Endothelial cell of umbilical vein (primary cell): ENCODE results near the gene NRG3. TPM values are rescaled to one million over a fixed set of nuclear protein-coding genes. Genes with fewer than 3 reads are reported as not detected.

Experiments
- BruUV-seq: library from RNA; stranded (reverse); fragments of 400-500 nt; replicated peaks from 2 replicates; lab custom pipeline; 2021; lab: Mats Ljungman, UMichigan
- CTCF ChIA-PET: fragments of 300-600, 350-600 bp; sonication (Branson Sonifier 250); formaldehyde crosslinking; loops from one replicate; lab custom pipeline; 2021; ENCODE audit warnings: antibody characterized with exemption, inconsistent platforms; lab: Charles Lee
- POLR2A ChIA-PET: fragments of 300-600, 350-600 bp; sonication (Branson Sonifier 250); formaldehyde crosslinking; loops from one replicate; lab custom pipeline; 2021; ENCODE audit warnings: antibody characterized with exemption, inconsistent platforms; lab: Charles Lee
- DNase-seq: peaks from one replicate; pipeline ENCODE4 v3.0.0-alpha.2; 2011; ENCODE audit warnings: low read depth, low spot score
- FAIRE-seq: peaks from 2 replicates; lab custom pipeline; 2011; peaks lifted over from hg19 to GRCh38; lab: Jason Lieb, UNC
- H2AFZ ChIP-seq: 2 replicates; pipeline ENCODE4 v1.6.0; 2012; ENCODE audit warnings: low read depth, low read length, control low read depth, inconsistent platforms
- H3K27ac ChIP-seq: 2 replicates; pipeline ENCODE4 v1.5.1; 2011; ENCODE audit warnings: low read depth, mild to moderate bottlenecking, control low read depth, low read length, moderate library complexity; ENCODE audit not compliant: insufficient read depth
- H3K27me3 ChIP-seq, 2 experiments: 2 replicates each; pipeline versions ENCODE4 v1.6.0 to v1.6.1; 2011; ENCODE audit warnings: low read length in 2 of 2, mixed read lengths in 1 of 2; ENCODE audit not compliant: control insufficient read depth in 2 of 2, insufficient read depth in 2 of 2
- H3K36me3 ChIP-seq, 2 experiments: 2 replicates in 1 of 2; 3 replicates in 1 of 2; pipeline ENCODE4 v1.5.1; 2011; ENCODE audit warnings: low read length in 2 of 2, mild to moderate bottlenecking in 1 of 2, moderate library complexity in 1 of 2; ENCODE audit not compliant: control insufficient read depth in 2 of 2, insufficient read depth in 2 of 2; ENCODE audit errors: extremely low read depth in 1 of 2
- H3K4me1 ChIP-seq: 3 replicates; pipeline ENCODE4 v1.5.1; 2011; ENCODE audit warnings: mild to moderate bottlenecking, low read length; ENCODE audit not compliant: control insufficient read depth, insufficient read depth; ENCODE audit errors: extremely low read depth
- H3K4me2 ChIP-seq: 2 replicates; pipeline ENCODE4 v1.6.1; 2011; ENCODE audit warnings: low read length, control low read depth, mixed read lengths; ENCODE audit not compliant: insufficient read depth
- H3K4me3 ChIP-seq, 3 experiments: fragments of 200-600 bp in 1 of 3; sonication (generic), shearing (Covaris generic) in 1 of 3; replicated peaks in 1 of 3; 2 replicates each; pipeline ENCODE4 v1.5.1; 2011 to 2016; ENCODE audit warnings: control low read depth in 3 of 3, low read length in 3 of 3, mild to moderate bottlenecking in 2 of 3, inconsistent platforms in 1 of 3, low read depth in 1 of 3, moderate library complexity in 1 of 3; ENCODE audit not compliant: insufficient read depth in 1 of 3
- H3K79me2 ChIP-seq: 2 replicates; pipeline ENCODE4 v1.6.0; 2012; ENCODE audit warnings: low read length, inconsistent platforms; ENCODE audit not compliant: control insufficient read depth, insufficient read depth
- H3K9ac ChIP-seq: replicated peaks from 2 replicates; pipeline ENCODE3; 2011; ENCODE audit warnings: low read length, control low read depth; ENCODE audit not compliant: insufficient read depth; ENCODE audit errors: extremely low read depth
- H3K9me1 ChIP-seq: replicated peaks from 3 replicates; pipeline ENCODE4 v1.6.0; 2011; ENCODE audit warnings: mild to moderate bottlenecking, low read length; ENCODE audit not compliant: control insufficient read depth, insufficient read depth; ENCODE audit errors: extremely low read depth
- H3K9me3 ChIP-seq: replicated peaks from 2 replicates; pipeline ENCODE4 v1.5.1; 2012; ENCODE audit warnings: low read length, inconsistent platforms; ENCODE audit not compliant: control insufficient read depth, insufficient read depth
- H4K20me1 ChIP-seq: replicated peaks from 2 replicates; pipeline ENCODE3; 2011; ENCODE audit warnings: mild to moderate bottlenecking, low read length; ENCODE audit not compliant: control insufficient read depth, insufficient read depth; ENCODE audit errors: extremely low read depth
- EZH2 ChIP-seq: IDR thresholded peaks from 2 replicates; pipeline ENCODE4 v1.6.1; 2012; ENCODE audit warnings: borderline replicate concordance, low read depth, mild to moderate bottlenecking, moderate library complexity, low read length, inconsistent platforms; ENCODE audit not compliant: severe bottlenecking
- FOS ChIP-seq: IDR thresholded peaks from 2 replicates; pipeline ENCODE4 v1.6.1; 2011; ENCODE audit warnings: mild to moderate bottlenecking, low read length, moderate library complexity, borderline replicate concordance; ENCODE audit not compliant: insufficient read depth
- GATA2 ChIP-seq: IDR thresholded peaks from 2 replicates; pipeline ENCODE4 v1.7.0; 2011; ENCODE audit warnings: low read depth, mild to moderate bottlenecking, moderate library complexity, mixed read lengths, low read length; ENCODE audit not compliant: insufficient read length, insufficient read depth
- JUN ChIP-seq: IDR thresholded peaks from 2 replicates; pipeline ENCODE4 v1.6.1; 2011; ENCODE audit warnings: borderline replicate concordance, low read depth; ENCODE audit not compliant: insufficient read length, insufficient read depth
- MYC ChIP-seq: IDR thresholded peaks from one replicate; pipeline ENCODE4 v1.6.1; 2011; ENCODE audit warnings: mild to moderate bottlenecking, low read depth, low read length
- POLR2A ChIP-seq: IDR thresholded peaks from 2 replicates; pipeline ENCODE4 v1.6.1; 2012; ENCODE audit warnings: low read depth, mild to moderate bottlenecking, control low read depth, low read length
- POLR2AphosphoS5 ChIP-seq: IDR thresholded peaks from 2 replicates; pipeline ENCODE4 v1.6.1; 2012; ENCODE audit warnings: low read depth, mild to moderate bottlenecking, control low read depth, low read length, moderate library complexity; ENCODE audit not compliant: insufficient read depth
- dilution Hi-C: fragments of 300-500 bp; cut with MboI; formaldehyde crosslinking; loops from one replicate; pipeline ENCODE4 v1.15.0; 2019; ENCODE audit warnings: low sequenced_read_pairs; ENCODE audit not compliant: extremely low pct_ligation_motif_present
- intact Hi-C: fragments of 100-400 bp; cut with micrococcal nuclease; formaldehyde crosslinking; loops from one replicate; pipeline ENCODE4 v1.10.0; 2022
- polyA plus RNA-seq, 4 experiments: library from polyadenylated mRNA; depleted of rRNA in 3 of 4; stranded (reverse) in 3 of 4; unstranded in 1 of 4; fragments of >200 nt; gene quantifications; 2 replicates each; pipeline versions ENCODE4 v1.2.1 to v1.2.3, GENCODE V29; 2011 to 2012; ENCODE audit warnings: missing spikeins in 1 of 4
- total RNA-seq: library from RNA; stranded (reverse); gene quantifications from 2 replicates; pipeline ENCODE4 v1.2.3, GENCODE V29; 2021
- TF ChIP-seq, protein P1 (sequence below), 2 donors: IDR thresholded peaks; 1 replicate in 1 of 2; 2 replicates in 1 of 2; pipeline ENCODE4 v1.5.1; 2011; ENCODE audit warnings: low read length in 2 of 2, mild to moderate bottlenecking in 2 of 2, moderate library complexity in 2 of 2, control low read depth in 1 of 2, inconsistent platforms in 1 of 2, low read depth in 1 of 2; ENCODE audit not compliant: insufficient read depth in 1 of 2; ENCODE audit errors: extremely low read depth in 1 of 2
- TF ChIP-seq, protein P2 (sequence below): IDR thresholded peaks from 2 replicates; pipeline ENCODE4 v1.6.1; 2011; ENCODE audit not compliant: insufficient read depth, insufficient read length

The NRG3 gene
- total and polyA plus RNA-seq, 2 donors (not counting 3 experiments of a cell fraction or from before 2014, with no cell fraction given): 1.9 to 3.9 TPM

DNA sequence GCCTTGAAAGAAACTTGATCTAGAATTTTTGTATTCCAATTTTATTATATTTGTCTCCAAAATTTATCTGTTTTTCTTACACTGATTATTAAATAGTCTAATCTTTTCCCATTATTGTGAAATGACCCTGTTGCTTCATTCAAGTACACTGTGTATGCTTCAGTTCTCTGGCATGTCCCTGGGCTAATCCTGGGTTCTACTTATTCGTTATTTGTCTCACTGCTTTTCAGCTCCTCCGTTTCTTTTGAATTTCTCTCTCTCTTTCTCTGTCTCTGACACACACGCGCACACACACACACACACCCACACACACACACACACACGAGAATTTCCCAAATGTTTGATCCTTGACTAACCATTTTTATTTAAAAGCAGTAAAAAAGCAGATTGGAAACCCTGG lies 768.6 kb downstream of the NRG3 start:
- CTCF ChIA-PET: no interaction called here

More for the DNA sequence above, 768.6 kb downstream of the NRG3 start:
- Histone ChIP-seq H4K20me1 (no peaks in the 10 kb centered on the region), H3K9me1 (no peaks in the 10 kb centered on the region), H3K27ac (no peak overlapping the region), H3K4me2 (no peak overlapping the region), H3K4me3 (no peak overlapping the region), H3K9me3 (no peaks in the 10 kb centered on the region), H3K79me2 (no peaks in the 10 kb centered on the region), H2AFZ (no peak overlapping the region), H3K9ac (no peak overlapping the region), H3K36me3 (no peaks in the 10 kb centered on the region), H3K4me1 (no peaks in the 10 kb centered on the region), H3K27me3 (no peaks in the 10 kb centered on the region)
- TF ChIP-seq JUN: no peak
- no peak for TF ChIP-seq FOS
- TF ChIP-seq MYC: no peak
- TF ChIP-seq EZH2: no peak
- TF ChIP-seq POLR2AphosphoS5: no peak
- TF ChIP-seq, protein P1, sequence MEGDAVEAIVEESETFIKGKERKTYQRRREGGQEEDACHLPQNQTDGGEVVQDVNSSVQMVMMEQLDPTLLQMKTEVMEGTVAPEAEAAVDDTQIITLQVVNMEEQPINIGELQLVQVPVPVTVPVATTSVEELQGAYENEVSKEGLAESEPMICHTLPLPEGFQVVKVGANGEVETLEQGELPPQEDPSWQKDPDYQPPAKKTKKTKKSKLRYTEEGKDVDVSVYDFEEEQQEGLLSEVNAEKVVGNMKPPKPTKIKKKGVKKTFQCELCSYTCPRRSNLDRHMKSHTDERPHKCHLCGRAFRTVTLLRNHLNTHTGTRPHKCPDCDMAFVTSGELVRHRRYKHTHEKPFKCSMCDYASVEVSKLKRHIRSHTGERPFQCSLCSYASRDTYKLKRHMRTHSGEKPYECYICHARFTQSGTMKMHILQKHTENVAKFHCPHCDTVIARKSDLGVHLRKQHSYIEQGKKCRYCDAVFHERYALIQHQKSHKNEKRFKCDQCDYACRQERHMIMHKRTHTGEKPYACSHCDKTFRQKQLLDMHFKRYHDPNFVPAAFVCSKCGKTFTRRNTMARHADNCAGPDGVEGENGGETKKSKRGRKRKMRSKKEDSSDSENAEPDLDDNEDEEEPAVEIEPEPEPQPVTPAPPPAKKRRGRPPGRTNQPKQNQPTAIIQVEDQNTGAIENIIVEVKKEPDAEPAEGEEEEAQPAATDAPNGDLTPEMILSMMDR (IDR thresholded peaks at IDR 0.05; ENCODE audit: extremely low read depth in 1 of 2, insufficient read depth in 1 of 2, low read depth in 1 of 2, low read length in 2 of 2): no peak
- TF ChIP-seq, protein P2, sequence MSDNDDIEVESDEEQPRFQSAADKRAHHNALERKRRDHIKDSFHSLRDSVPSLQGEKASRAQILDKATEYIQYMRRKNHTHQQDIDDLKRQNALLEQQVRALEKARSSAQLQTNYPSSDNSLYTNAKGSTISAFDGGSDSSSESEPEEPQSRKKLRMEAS: no peak
- TF ChIP-seq POLR2A: no peak
- no peak for TF ChIP-seq GATA2
- dilution Hi-C loops: no loop called here
- no peak for DNase-seq
- intact Hi-C loops: no loop called here
- FAIRE-seq: no peak
- BruUV-seq: no TSS peak
- POLR2A ChIA-PET: no interaction called here
